ENCODE data around the gene ZNF107. TPM values are rescaled to one million over a fixed set of nuclear protein-coding genes. Genes with fewer than 3 reads are reported as not detected.

The ZNF107 gene
- total RNA-seq, 1 donor from 2014 or later = 7.8 TPM

DNA sequence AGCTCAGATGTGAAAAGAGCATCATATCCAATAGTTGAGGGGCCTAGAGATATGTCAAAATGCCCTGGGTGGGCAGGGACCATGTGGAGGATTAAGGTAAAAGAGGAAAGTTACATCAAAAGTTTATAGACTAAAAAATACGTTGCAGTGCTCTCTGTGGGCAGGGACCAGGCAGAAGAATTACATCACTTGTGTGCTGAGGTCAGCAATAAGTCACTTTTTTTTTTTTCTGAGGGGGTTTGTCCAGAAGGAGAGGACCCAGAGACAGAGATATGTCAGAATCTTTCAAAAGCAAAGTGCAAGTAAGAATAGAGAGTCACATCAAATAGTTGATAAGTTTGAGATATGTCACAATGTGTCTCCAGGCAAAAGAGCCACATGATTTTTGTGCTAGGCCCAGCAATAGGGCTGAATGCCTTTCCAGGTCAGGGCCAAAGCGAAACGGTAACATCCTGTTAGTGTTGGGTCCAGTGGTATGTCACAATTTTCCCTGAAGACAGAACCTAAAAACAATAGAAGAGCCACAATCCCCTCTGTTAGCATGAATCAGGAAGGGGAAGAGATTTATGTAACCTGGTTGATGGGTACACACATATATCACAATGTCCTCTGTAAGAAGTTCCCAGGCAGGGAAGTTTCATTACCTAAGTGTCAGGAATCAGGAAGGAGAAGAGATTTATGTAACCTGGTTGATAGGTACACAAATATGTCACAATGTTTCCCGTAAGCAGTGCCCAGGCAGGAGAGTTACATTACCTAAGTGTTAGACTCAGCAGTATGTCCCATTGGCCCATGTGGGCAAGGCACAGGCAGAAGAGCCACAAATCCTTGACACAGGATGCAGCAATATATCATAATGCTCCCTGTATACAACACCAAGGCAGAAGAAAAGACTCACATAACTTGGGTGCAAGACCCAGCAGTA is 28.1 kb upstream of the ZNF107 start:
- Mint-ChIP-seq H3K27me3 (ENCODE audit: low read depth, unreplicated experiment) (no peaks in the 10 kb centered on the region), H3K4me1 (ENCODE audit: low read depth, unreplicated experiment) (no peaks in the 10 kb centered on the region), H3K9me3 (ENCODE audit: unreplicated experiment) (peaks cover 11% of the 10 kb centered on the region), H3K4me3 (ENCODE audit: unreplicated experiment) (no peak overlapping the region), H3K36me3 (ENCODE audit: low read depth, unreplicated experiment) (no peaks in the 10 kb centered on the region), H3K27ac (ENCODE audit: unreplicated experiment) (no peak overlapping the region)
- FAIRE-seq (no peak), DNase-seq (ENCODE audit: low read depth) (no peak)
- no peak overlapping the region for H3K9ac ChIP-seq (ENCODE audit: low read length)
- no peaks in the 10 kb centered on the region for H3K79me2 ChIP-seq (ENCODE audit: insufficient read depth, low read length)
- no peaks in the 10 kb centered on the region for H3K27me3 ChIP-seq (ENCODE audit: insufficient read depth, low read length)
- no peaks in the 10 kb centered on the region for H3K36me3 ChIP-seq (ENCODE audit: insufficient read depth, low read length)
- peaks cover 3% of the 10 kb centered on the region for H3K9me3 ChIP-seq (ENCODE audit: insufficient read depth, low read depth, low read length)
- no peak overlapping the region for H3K4me3 ChIP-seq (ENCODE audit: insufficient read depth, low read depth, low read length)
- TF ChIP-seq, protein P1, sequence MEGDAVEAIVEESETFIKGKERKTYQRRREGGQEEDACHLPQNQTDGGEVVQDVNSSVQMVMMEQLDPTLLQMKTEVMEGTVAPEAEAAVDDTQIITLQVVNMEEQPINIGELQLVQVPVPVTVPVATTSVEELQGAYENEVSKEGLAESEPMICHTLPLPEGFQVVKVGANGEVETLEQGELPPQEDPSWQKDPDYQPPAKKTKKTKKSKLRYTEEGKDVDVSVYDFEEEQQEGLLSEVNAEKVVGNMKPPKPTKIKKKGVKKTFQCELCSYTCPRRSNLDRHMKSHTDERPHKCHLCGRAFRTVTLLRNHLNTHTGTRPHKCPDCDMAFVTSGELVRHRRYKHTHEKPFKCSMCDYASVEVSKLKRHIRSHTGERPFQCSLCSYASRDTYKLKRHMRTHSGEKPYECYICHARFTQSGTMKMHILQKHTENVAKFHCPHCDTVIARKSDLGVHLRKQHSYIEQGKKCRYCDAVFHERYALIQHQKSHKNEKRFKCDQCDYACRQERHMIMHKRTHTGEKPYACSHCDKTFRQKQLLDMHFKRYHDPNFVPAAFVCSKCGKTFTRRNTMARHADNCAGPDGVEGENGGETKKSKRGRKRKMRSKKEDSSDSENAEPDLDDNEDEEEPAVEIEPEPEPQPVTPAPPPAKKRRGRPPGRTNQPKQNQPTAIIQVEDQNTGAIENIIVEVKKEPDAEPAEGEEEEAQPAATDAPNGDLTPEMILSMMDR (IDR thresholded peaks at IDR 0.05; ENCODE audit: insufficient read depth, low read depth, low read length) = no peak
- no peak for TF ChIP-seq EZH2 (IDR thresholded peaks at IDR 0.05; ENCODE audit: insufficient read depth, low read length)
- H2AFZ ChIP-seq (ENCODE audit: low read depth, low read length) = no peak overlapping the region
- no peaks in the 10 kb centered on the region for H3K4me1 ChIP-seq (ENCODE audit: insufficient read depth, low read length)
- no peak overlapping the region for H3K4me2 ChIP-seq (ENCODE audit: low read length)
- H4K20me1 ChIP-seq (ENCODE audit: insufficient read depth, low read length) = no peaks in the 10 kb centered on the region
- H3K27ac ChIP-seq (ENCODE audit: low read depth, low read length) = no peak overlapping the region

DNA sequence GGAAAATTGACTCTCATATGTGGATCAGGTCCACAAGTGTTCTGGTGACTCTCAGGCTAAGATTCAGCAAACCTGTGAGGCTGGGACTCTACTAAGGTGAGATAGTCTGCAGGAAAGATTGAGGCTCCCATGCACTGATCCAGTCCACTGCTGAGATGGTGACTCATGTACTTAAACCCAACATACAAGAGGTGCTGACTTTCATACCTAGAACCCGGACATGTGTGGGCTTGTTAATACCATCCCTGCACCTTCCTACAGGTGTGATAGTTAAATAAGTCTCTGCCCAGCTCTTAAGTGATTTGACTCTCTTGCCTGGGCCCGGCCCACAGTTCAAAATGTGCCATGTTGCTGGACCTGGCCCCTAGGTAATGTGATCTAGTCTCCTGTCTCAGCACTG is 27.1 kb upstream of the ZNF107 start:
- Mint-ChIP-seq H3K4me1 (ENCODE audit: low read depth, unreplicated experiment) (no peaks in the 10 kb centered on the region), H3K27ac (ENCODE audit: unreplicated experiment) (no peak overlapping the region), H3K27me3 (ENCODE audit: low read depth, unreplicated experiment) (no peaks in the 10 kb centered on the region), H3K4me3 (ENCODE audit: unreplicated experiment) (no peak overlapping the region), H3K36me3 (ENCODE audit: low read depth, unreplicated experiment) (no peaks in the 10 kb centered on the region), H3K9me3 (ENCODE audit: unreplicated experiment) (peaks cover 14% of the 10 kb centered on the region)
- Histone ChIP-seq H3K4me3 (ENCODE audit: insufficient read depth, low read depth, low read length) (no peak overlapping the region), H3K9ac (ENCODE audit: low read length) (no peak overlapping the region), H3K79me2 (ENCODE audit: insufficient read depth, low read length) (no peaks in the 10 kb centered on the region), H4K20me1 (ENCODE audit: insufficient read depth, low read length) (no peaks in the 10 kb centered on the region), H3K9me3 (ENCODE audit: insufficient read depth, low read depth, low read length) (peaks cover 6% of the 10 kb centered on the region), H3K27me3 (ENCODE audit: insufficient read depth, low read length) (no peaks in the 10 kb centered on the region), H3K27ac (ENCODE audit: low read depth, low read length) (no peak overlapping the region), H2AFZ (ENCODE audit: low read depth, low read length) (no peak overlapping the region), H3K4me2 (ENCODE audit: low read length) (no peak overlapping the region), H3K4me1 (ENCODE audit: insufficient read depth, low read length) (no peaks in the 10 kb centered on the region), H3K36me3 (ENCODE audit: insufficient read depth, low read length) (no peaks in the 10 kb centered on the region)
- TF ChIP-seq, protein P1 (IDR thresholded peaks at IDR 0.05; ENCODE audit: insufficient read depth, low read depth, low read length) = no peak
- TF ChIP-seq EZH2 (IDR thresholded peaks at IDR 0.05; ENCODE audit: insufficient read depth, low read length) = no peak
- DNase-seq (ENCODE audit: low read depth) (no peak), FAIRE-seq (no peak)
